Smooth muscle cell (in vitro differentiated cells): ENCODE measurements around the gene KCNJ10. TPM values are rescaled to one million over a fixed set of nuclear protein-coding genes. Genes with fewer than 3 reads are reported as not detected.
A peak's percentile ranks its signal among the peaks of the same experiment; 100 is the strongest.

Experiments
- DNase-seq: peaks from one replicate; lab custom pipeline; 2025; ENCODE audit not compliant: unreplicated experiment; lab: John Stamatoyannopoulos, UW
- H2AFZ ChIP-seq: fragments of 200-600 bp; sonication (generic); 2 replicates; pipeline ENCODE4 v1.6.0; 2016; ENCODE audit warnings: antibody characterized with exemption, low read depth, mild to moderate bottlenecking
- H3F3A ChIP-seq: fragments of 200-600 bp; sonication (generic); 2 replicates; pipeline ENCODE4 v1.6.0; 2017; ENCODE audit warnings: antibody characterized with exemption, low read depth
- H3K27ac ChIP-seq: fragments of 200-600 bp; sonication (generic); 2 replicates; pipeline ENCODE4 v1.5.1; 2016; ENCODE audit warnings: low read depth, mild to moderate bottlenecking
- H3K27me3 ChIP-seq: fragments of 200-600 bp; sonication (generic); 2 replicates; pipeline ENCODE4 v1.6.1; 2016; ENCODE audit warnings: low read depth, mild to moderate bottlenecking
- H3K36me3 ChIP-seq: fragments of 200-600 bp; sonication (generic); 2 replicates; pipeline ENCODE4 v1.5.1; 2016; ENCODE audit warnings: low read depth
- H3K4me1 ChIP-seq: fragments of 200-600 bp; sonication (generic); 2 replicates; pipeline ENCODE4 v1.5.1; 2016; ENCODE audit warnings: low read depth
- H3K4me2 ChIP-seq: fragments of 200-600 bp; sonication (generic); 2 replicates; pipeline ENCODE4 v1.6.0; 2016; ENCODE audit warnings: mild to moderate bottlenecking
- H3K4me3 ChIP-seq: fragments of 200-600 bp; sonication (generic); 2 replicates; pipeline ENCODE4 v1.5.1; 2016; ENCODE audit warnings: mild to moderate bottlenecking
- H3K79me2 ChIP-seq: fragments of 200-600 bp; sonication (generic); 2 replicates; pipeline ENCODE4 v1.6.0; 2016; ENCODE audit warnings: low read depth, mild to moderate bottlenecking
- H3K9ac ChIP-seq: fragments of 200-600 bp; sonication (generic); 2 replicates; pipeline ENCODE4 v1.6.0; 2016; ENCODE audit warnings: low read depth
- H3K9me3 ChIP-seq: fragments of 200-600 bp; sonication (generic); replicated peaks from 2 replicates; pipeline ENCODE4 v1.5.1; 2016; ENCODE audit warnings: low read depth
- H4K20me1 ChIP-seq: fragments of 200-600 bp; sonication (generic); 2 replicates; pipeline ENCODE4 v1.6.0; 2016; ENCODE audit warnings: low read depth
- CTCF ChIP-seq: fragments of 200-600 bp; sonication (generic); IDR thresholded peaks from 2 replicates; pipeline ENCODE4 v1.5.1; 2017; ENCODE audit warnings: borderline replicate concordance, mild to moderate bottlenecking, antibody characterized with exemption; ENCODE audit not compliant: insufficient read depth, poor library complexity, severe bottlenecking
- WGBS: methylation state at CpG from one replicate; pipeline ENCODE4 v1.1.7; 2016; ENCODE audit warnings: low lambda C conversion rate; 5-methylcytosine and 5-hydroxymethylcytosine counted together
- polyA plus RNA-seq: library from polyadenylated mRNA; unstranded; fragments of >200 nt; fragmentation: Nextera tagmentation; extraction: Ambion mirVana; gene quantifications from 2 replicates; pipeline ENCODE4 v1.2.1, GENCODE V29; 2016
- total RNA-seq: library from RNA; depleted of rRNA; stranded (reverse); fragments of >200 nt; gene quantifications from 2 replicates; pipeline ENCODE4 v1.2.3, GENCODE V29; 2014

The KCNJ10 gene
- total and polyA plus RNA-seq, 2 experiments from 2014 or later, result not detected

- Histone ChIP-seq H3K79me2 (no peaks in the 10 kb centered on the region), H3K4me1 (no peaks in the 10 kb centered on the region), H3F3A (no peaks in the 10 kb centered on the region), H3K27me3 (peaks cover 74% of the 10 kb centered on the region), H2AFZ (no peak overlapping the region), H3K9me3 (no peaks in the 10 kb centered on the region), H4K20me1 (no peaks in the 10 kb centered on the region), H3K27ac (no peak overlapping the region), H3K4me3 (no peak overlapping the region), H3K4me2 (no peak overlapping the region), H3K9ac (no peak overlapping the region), H3K36me3 (no peaks in the 10 kb centered on the region)
- 25% methylated on average over 8 of the region's 8 CpGs for WGBS
- TF ChIP-seq CTCF, result peak; percentile 73
- DNase-seq, result no peak
Measured at GRCh38 chr1:160078512-160079195, 8.7 kb upstream of the KCNJ10 start.

GRCh38 chr1:160077486-160077885, 7.5 kb upstream of the KCNJ10 start:
- TF ChIP-seq CTCF, result no peak
- no peaks in the 10 kb centered on the region for H3K36me3 ChIP-seq
- H3K27me3 ChIP-seq, result peaks cover 63% of the 10 kb centered on the region
- H4K20me1 ChIP-seq, result no peaks in the 10 kb centered on the region
- H3K4me1 ChIP-seq, result no peaks in the 10 kb centered on the region
- no peak for DNase-seq
- H3K9me3 ChIP-seq, result no peaks in the 10 kb centered on the region
- no peak overlapping the region for H3K9ac ChIP-seq
- no peak overlapping the region for H3K4me2 ChIP-seq
- H3K79me2 ChIP-seq, result no peaks in the 10 kb centered on the region
- no peaks in the 10 kb centered on the region for H3F3A ChIP-seq
- no peak overlapping the region for H3K4me3 ChIP-seq
- no peak overlapping the region for H2AFZ ChIP-seq
- H3K27ac ChIP-seq, result no peak overlapping the region

- Histone ChIP-seq H3K27ac (no peak overlapping the region), H3K4me3 (no peak overlapping the region), H3K4me2 (no peak overlapping the region), H3K4me1 (no peaks in the 10 kb centered on the region), H3K79me2 (no peaks in the 10 kb centered on the region), H3K9me3 (no peaks in the 10 kb centered on the region), H3K9ac (no peak overlapping the region), H4K20me1 (no peaks in the 10 kb centered on the region), H2AFZ (no peak overlapping the region), H3K27me3 (peaks cover 63% of the 10 kb centered on the region), H3F3A (no peaks in the 10 kb centered on the region), H3K36me3 (no peaks in the 10 kb centered on the region)
- no peak for DNase-seq
- WGBS, result 71% methylated on average over 3 of the region's 3 CpGs
- TF ChIP-seq CTCF, result no peak
Measured at GRCh38 chr1:160076295-160076694, 6.3 kb upstream of the KCNJ10 start.

GRCh38 chr1:160075836-160076235, 5.9 kb upstream of the KCNJ10 start:
- no peak for TF ChIP-seq CTCF
- H3K9ac ChIP-seq, result no peak overlapping the region
- no peak for DNase-seq
- H3F3A ChIP-seq, result no peaks in the 10 kb centered on the region
- no peak overlapping the region for H3K27ac ChIP-seq
- no peaks in the 10 kb centered on the region for H3K4me1 ChIP-seq
- H4K20me1 ChIP-seq, result no peaks in the 10 kb centered on the region
- H3K79me2 ChIP-seq, result no peaks in the 10 kb centered on the region
- H3K27me3 ChIP-seq, result peaks cover 63% of the 10 kb centered on the region
- no peak overlapping the region for H3K4me3 ChIP-seq
- no peaks in the 10 kb centered on the region for H3K9me3 ChIP-seq
- H3K36me3 ChIP-seq, result no peaks in the 10 kb centered on the region
- WGBS, result 50% methylated on average over 2 of the region's 2 CpGs
- H2AFZ ChIP-seq, result no peak overlapping the region
- H3K4me2 ChIP-seq, result no peak overlapping the region
